ENCODE data around the gene DAAM1. TPM values are rescaled to one million over a fixed set of nuclear protein-coding genes. Genes with fewer than 3 reads are reported as not detected.
A peak's percentile ranks its signal among the peaks of the same experiment; 100 is the strongest.

Gene DAAM1
- total RNA-seq, 1 donor from 2014 or later, result 75.2 TPM

- no peak for DNase-seq
Measured at GRCh38 chr14:59342516-59343484, 154.3 kb downstream of the DAAM1 start.

GRCh38 chr14:59343585-59343984 is 155.1 kb downstream of the DAAM1 start:
- no peak for DNase-seq

GRCh38 chr14:59344016-59344415 is 155.5 kb downstream of the DAAM1 start:
- no peak for DNase-seq

- DNase-seq, result peak; percentile 91
Measured at GRCh38 chr14:59344691-59345455, 156.4 kb downstream of the DAAM1 start.

GRCh38 chr14:59346329-59346728 is 157.9 kb downstream of the DAAM1 start:
- DNase-seq, result no peak

- DNase-seq, result peak; percentile 36
Measured at GRCh38 chr14:59346796-59347510, 158.5 kb downstream of the DAAM1 start.

DNA sequence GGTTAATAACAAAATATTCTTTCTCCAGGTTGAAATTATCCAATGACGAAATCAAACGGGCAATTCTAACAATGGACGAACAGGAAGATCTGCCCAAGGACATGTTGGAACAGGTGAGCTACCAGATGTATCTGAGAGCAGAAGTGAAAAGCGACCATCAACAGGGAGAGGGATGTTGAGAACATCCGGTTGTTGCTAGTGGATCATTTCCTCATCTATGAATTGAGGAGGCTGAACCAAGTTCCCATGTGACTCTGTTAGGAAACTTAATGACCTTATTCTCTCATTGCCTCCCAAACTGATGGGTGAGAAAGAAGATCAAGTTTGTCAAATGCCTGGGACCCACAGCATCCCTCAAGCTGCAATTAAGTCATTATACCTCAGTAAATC is 159.0 kb downstream of the DAAM1 start:
- DNase-seq, result no peak

GRCh38 chr14:59347915-59348314 is 159.4 kb downstream of the DAAM1 start:
- DNase-seq, result no peak

DNA sequence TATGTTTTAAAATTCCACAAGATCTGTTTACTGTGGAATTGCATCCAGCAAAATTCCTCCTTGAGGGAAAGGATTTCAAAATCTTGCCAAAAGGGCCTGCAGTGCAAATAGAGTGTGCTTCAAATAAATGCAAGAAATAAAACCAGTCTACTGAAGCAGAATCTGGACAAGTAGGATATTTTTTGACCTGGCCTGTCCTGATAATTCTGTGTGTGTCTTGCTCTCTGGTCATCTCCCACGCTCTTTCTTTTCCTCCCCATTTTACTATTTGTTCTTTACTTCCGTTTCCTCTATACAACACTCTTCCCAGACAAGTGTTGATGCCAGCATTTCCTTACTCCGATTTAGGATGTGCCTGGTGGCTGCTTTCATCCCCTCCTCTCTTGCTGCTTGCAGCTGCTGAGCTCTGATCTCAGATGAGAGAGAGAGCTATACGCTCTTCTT is 160.8 kb downstream of the DAAM1 start:
- DNase-seq, result peak; percentile 38

DNA sequence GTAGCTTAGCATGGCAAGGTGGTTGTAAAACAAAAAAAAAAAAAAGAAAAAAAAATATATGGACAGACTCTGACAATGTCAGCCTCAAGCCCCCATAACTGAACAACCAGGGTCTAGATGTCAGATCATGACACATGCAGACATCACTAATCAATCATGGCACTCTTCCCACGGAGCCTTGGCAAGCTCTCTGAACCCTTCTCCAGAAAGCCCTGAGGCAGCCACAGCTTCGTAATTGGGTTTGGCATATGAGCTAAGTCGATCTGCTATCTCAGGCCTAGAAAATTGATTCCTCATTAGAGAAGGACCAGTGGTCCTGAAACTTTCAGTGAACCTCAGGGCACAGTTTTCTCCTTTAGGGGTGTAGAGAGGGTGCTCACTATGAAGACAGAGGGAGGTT is 164.5 kb downstream of the DAAM1 start:
- no peak for DNase-seq

DNA sequence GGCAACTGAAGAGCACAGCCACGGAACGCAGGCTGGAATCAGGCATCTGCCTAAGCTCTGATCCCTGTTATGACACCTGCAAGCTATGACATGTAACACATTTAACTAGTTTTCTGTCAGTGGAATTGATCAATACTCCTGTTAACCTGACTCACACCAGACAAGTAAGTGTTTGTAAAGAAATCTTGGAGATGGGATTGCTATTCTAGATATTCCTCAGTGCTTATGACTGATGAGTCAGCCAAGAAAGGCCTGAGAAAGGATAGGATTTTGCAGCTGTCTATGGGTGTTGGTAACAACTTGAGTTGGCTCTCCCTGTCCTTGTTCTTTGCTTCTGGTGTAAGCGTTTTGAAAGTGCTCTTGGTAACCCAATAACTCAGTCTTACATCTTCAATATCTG is 166.2 kb downstream of the DAAM1 start:
- DNase-seq, result no peak

DNA sequence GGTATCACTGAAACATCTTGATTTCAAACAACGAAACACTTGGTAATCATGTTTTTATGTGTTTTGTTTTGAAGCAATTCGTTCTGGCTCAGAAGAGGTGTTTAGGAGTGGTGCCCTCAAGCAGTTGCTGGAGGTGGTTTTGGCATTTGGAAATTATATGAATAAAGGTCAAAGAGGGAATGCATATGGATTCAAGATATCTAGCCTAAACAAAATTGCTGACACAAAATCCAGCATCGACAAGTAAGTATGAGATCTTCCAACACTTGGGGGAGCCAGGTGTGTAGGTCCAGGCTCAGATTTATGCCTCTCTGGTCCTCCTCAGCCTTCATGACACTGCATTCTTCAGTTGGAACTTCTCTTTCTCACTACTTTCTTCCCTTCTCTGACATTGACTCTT is 166.6 kb downstream of the DAAM1 start:
- no peak for DNase-seq

DNA sequence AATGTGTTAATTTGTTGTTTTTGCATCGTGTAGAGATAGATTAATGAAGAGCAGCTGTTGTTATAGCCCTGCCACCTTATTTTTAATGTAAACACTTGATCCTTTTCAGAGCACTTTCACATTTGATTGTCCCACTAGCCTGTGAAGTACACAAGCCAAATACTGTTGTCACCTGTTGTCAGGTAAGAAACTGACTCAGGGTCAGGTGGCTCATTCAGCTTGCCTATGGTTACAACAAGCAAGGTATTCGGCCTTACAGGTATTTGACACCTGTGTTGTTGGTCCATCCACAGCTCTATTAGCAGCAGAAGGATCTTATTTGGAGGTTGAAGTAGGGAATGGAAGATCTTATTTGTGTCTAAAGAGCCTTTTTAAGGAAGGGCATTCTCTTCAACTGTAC is 167.8 kb downstream of the DAAM1 start:
- DNase-seq, result no peak

DNA sequence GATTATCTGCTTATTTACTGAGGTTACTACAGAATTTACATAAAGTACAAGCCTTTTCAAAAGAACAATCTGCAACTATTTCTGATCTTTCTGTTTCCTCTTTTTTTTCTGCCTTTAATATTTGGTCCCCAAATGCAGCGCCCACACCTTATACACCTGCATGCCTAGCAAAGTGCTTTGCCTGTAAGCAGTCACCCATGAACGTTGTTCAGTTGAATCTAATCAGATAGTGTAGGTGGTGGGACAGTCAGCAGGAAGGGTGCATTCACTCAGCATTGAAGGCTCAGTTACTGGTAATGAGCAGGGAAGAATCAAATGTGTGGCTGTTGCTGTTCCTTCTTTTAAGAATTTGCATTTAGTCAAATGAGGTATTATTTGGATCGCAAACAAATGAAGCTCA is 168.3 kb downstream of the DAAM1 start:
- DNase-seq, result no peak

DNA sequence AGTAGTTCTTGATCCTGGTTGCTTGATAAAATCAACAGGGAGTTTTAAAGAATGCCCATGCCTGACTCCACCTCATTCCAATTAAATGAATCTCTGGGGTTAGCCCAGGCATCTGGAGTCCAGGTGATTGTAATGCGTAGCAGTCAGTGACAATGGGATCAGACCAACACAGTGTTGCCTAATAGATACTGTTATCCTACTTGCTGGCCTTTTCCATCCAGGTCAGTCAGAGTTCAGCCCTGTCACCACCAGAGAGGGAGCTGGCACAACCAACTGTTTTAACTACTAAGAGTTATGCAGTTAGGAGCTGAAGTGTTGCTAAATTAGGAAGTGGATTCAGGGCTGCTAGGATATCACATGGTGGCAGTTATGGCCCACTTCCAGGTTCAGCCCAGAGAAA is 169.6 kb downstream of the DAAM1 start:
- DNase-seq, result peak; percentile 49

GRCh38 chr14:59358784-59359183 is 170.3 kb downstream of the DAAM1 start:
- DNase-seq, result no peak

- peak; percentile 45 for DNase-seq
Measured at GRCh38 chr14:59359431-59360124, 171.1 kb downstream of the DAAM1 start.

DNA sequence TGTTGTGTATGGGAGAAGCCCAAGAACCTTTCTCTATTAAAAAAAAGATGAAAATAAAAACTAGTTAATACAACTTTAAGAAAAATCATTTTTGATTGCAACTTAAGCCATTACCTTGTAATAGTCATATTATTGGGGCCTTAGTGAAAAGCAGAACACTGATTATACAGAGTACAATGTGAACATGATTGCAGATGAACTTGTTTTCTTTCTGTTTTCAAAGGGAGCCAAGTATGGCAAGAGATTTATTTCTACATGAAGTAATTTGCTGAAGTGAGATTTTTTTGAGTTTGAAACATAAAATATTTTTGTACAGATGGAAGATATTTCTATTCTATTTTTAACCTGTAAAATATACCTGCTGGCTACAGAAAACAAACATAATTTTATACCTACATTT is 171.8 kb downstream of the DAAM1 start:
- no peak for DNase-seq

DNA sequence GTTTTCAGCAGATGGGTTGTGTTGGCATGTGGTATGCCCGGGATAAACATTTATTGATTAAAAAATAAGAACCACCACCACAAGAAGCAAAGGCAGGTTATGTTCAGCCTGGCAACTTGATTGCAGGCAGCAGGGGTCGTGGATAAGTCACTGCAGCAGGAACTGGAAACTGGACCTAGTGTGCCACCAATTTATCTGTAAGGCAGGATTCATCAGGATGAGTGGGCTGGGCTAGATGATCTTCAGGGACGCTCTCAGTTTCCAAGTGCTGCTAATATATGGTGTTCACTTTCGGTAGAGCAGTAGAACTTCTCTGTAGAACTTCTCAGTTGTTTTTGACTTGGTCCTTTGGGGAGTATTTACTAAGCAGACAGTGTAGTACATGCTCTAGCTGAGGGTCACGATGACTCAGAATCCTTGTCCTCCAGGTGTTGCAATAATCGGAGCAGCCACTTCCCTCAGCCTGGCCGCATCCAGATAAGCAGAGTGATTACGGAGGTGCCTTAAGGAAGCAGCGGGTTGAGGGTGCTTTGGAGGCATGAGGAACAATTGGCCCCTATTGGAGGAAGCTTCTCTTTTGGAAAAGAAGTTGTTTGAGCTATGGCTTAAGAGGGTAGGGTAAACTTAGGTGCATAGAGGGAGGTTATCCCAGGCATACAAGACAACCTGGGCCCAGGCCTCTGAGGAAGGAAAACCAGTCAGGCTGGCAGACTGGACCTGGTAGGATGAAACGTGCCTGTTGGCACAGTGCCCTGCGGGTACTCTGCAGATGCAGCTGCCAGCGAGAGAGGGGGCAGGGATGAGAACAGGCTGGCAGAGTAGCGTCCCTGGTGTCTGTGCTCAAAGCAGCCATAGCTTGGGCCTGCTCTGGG is 172.7 kb downstream of the DAAM1 start:
- DNase-seq, result no peak

- DNase-seq, result no peak
Measured at GRCh38 chr14:59362513-59362912, 174.0 kb downstream of the DAAM1 start.

Data from skin of body (tissue), 2 donors.